Endothelial cell of umbilical vein (primary cell): ENCODE results near the gene GMCL2. TPM values are rescaled to one million over a fixed set of nuclear protein-coding genes. Genes with fewer than 3 reads are reported as not detected.

Experiments
- BruUV-seq: library from RNA; stranded (reverse); fragments of 400-500 nt; replicated peaks from 2 replicates; lab custom pipeline; 2021; lab: Mats Ljungman, UMichigan
- CTCF ChIA-PET: fragments of 300-600, 350-600 bp; sonication (Branson Sonifier 250); formaldehyde crosslinking; loops from one replicate; lab custom pipeline; 2021; ENCODE audit warnings: antibody characterized with exemption, inconsistent platforms; lab: Charles Lee
- POLR2A ChIA-PET: fragments of 300-600, 350-600 bp; sonication (Branson Sonifier 250); formaldehyde crosslinking; loops from one replicate; lab custom pipeline; 2021; ENCODE audit warnings: antibody characterized with exemption, inconsistent platforms; lab: Charles Lee
- DNase-seq: peaks from one replicate; pipeline ENCODE4 v3.0.0-alpha.2; 2011; ENCODE audit warnings: low read depth, low spot score
- FAIRE-seq: peaks from 2 replicates; lab custom pipeline; 2011; peaks lifted over from hg19 to GRCh38; lab: Jason Lieb, UNC
- H2AFZ ChIP-seq: 2 replicates; pipeline ENCODE4 v1.6.0; 2012; ENCODE audit warnings: low read depth, low read length, control low read depth, inconsistent platforms
- H3K27ac ChIP-seq: 2 replicates; pipeline ENCODE4 v1.5.1; 2011; ENCODE audit warnings: low read depth, mild to moderate bottlenecking, control low read depth, low read length, moderate library complexity; ENCODE audit not compliant: insufficient read depth
- H3K27me3 ChIP-seq, 2 experiments: 2 replicates each; pipeline versions ENCODE4 v1.6.0 to v1.6.1; 2011; ENCODE audit warnings: low read length in 2 of 2, mixed read lengths in 1 of 2; ENCODE audit not compliant: control insufficient read depth in 2 of 2, insufficient read depth in 2 of 2
- H3K36me3 ChIP-seq, 2 experiments: 2 replicates in 1 of 2; 3 replicates in 1 of 2; pipeline ENCODE4 v1.5.1; 2011; ENCODE audit warnings: low read length in 2 of 2, mild to moderate bottlenecking in 1 of 2, moderate library complexity in 1 of 2; ENCODE audit not compliant: control insufficient read depth in 2 of 2, insufficient read depth in 2 of 2; ENCODE audit errors: extremely low read depth in 1 of 2
- H3K4me1 ChIP-seq: 3 replicates; pipeline ENCODE4 v1.5.1; 2011; ENCODE audit warnings: mild to moderate bottlenecking, low read length; ENCODE audit not compliant: control insufficient read depth, insufficient read depth; ENCODE audit errors: extremely low read depth
- H3K4me2 ChIP-seq: 2 replicates; pipeline ENCODE4 v1.6.1; 2011; ENCODE audit warnings: low read length, control low read depth, mixed read lengths; ENCODE audit not compliant: insufficient read depth
- H3K4me3 ChIP-seq, 3 experiments: fragments of 200-600 bp in 1 of 3; sonication (generic), shearing (Covaris generic) in 1 of 3; replicated peaks in 1 of 3; 2 replicates each; pipeline ENCODE4 v1.5.1; 2011 to 2016; ENCODE audit warnings: control low read depth in 3 of 3, low read length in 3 of 3, mild to moderate bottlenecking in 2 of 3, inconsistent platforms in 1 of 3, low read depth in 1 of 3, moderate library complexity in 1 of 3; ENCODE audit not compliant: insufficient read depth in 1 of 3
- H3K79me2 ChIP-seq: 2 replicates; pipeline ENCODE4 v1.6.0; 2012; ENCODE audit warnings: low read length, inconsistent platforms; ENCODE audit not compliant: control insufficient read depth, insufficient read depth
- H3K9ac ChIP-seq: replicated peaks from 2 replicates; pipeline ENCODE3; 2011; ENCODE audit warnings: low read length, control low read depth; ENCODE audit not compliant: insufficient read depth; ENCODE audit errors: extremely low read depth
- H3K9me1 ChIP-seq: replicated peaks from 3 replicates; pipeline ENCODE4 v1.6.0; 2011; ENCODE audit warnings: mild to moderate bottlenecking, low read length; ENCODE audit not compliant: control insufficient read depth, insufficient read depth; ENCODE audit errors: extremely low read depth
- H3K9me3 ChIP-seq: replicated peaks from 2 replicates; pipeline ENCODE4 v1.5.1; 2012; ENCODE audit warnings: low read length, inconsistent platforms; ENCODE audit not compliant: control insufficient read depth, insufficient read depth
- H4K20me1 ChIP-seq: replicated peaks from 2 replicates; pipeline ENCODE3; 2011; ENCODE audit warnings: mild to moderate bottlenecking, low read length; ENCODE audit not compliant: control insufficient read depth, insufficient read depth; ENCODE audit errors: extremely low read depth
- FOS ChIP-seq: IDR thresholded peaks from 2 replicates; pipeline ENCODE4 v1.6.1; 2011; ENCODE audit warnings: mild to moderate bottlenecking, low read length, moderate library complexity, borderline replicate concordance; ENCODE audit not compliant: insufficient read depth
- GATA2 ChIP-seq: IDR thresholded peaks from 2 replicates; pipeline ENCODE4 v1.7.0; 2011; ENCODE audit warnings: low read depth, mild to moderate bottlenecking, moderate library complexity, mixed read lengths, low read length; ENCODE audit not compliant: insufficient read length, insufficient read depth
- MYC ChIP-seq: IDR thresholded peaks from one replicate; pipeline ENCODE4 v1.6.1; 2011; ENCODE audit warnings: mild to moderate bottlenecking, low read depth, low read length
- POLR2A ChIP-seq: IDR thresholded peaks from 2 replicates; pipeline ENCODE4 v1.6.1; 2012; ENCODE audit warnings: low read depth, mild to moderate bottlenecking, control low read depth, low read length
- dilution Hi-C: fragments of 300-500 bp; cut with MboI; formaldehyde crosslinking; loops from one replicate; pipeline ENCODE4 v1.15.0; 2019; ENCODE audit warnings: low sequenced_read_pairs; ENCODE audit not compliant: extremely low pct_ligation_motif_present
- intact Hi-C: fragments of 100-400 bp; cut with micrococcal nuclease; formaldehyde crosslinking; loops from one replicate; pipeline ENCODE4 v1.10.0; 2022
- polyA plus RNA-seq, 4 experiments: library from polyadenylated mRNA; depleted of rRNA in 3 of 4; stranded (reverse) in 3 of 4; unstranded in 1 of 4; fragments of >200 nt; gene quantifications; 2 replicates each; pipeline versions ENCODE4 v1.2.1 to v1.2.3, GENCODE V29; 2011 to 2012; ENCODE audit warnings: missing spikeins in 1 of 4
- total RNA-seq: library from RNA; stranded (reverse); gene quantifications from 2 replicates; pipeline ENCODE4 v1.2.3, GENCODE V29; 2021

Gene GMCL2
- total and polyA plus RNA-seq, 2 donors (not counting 3 experiments of a cell fraction or from before 2014, with no cell fraction given): not detected

DNA sequence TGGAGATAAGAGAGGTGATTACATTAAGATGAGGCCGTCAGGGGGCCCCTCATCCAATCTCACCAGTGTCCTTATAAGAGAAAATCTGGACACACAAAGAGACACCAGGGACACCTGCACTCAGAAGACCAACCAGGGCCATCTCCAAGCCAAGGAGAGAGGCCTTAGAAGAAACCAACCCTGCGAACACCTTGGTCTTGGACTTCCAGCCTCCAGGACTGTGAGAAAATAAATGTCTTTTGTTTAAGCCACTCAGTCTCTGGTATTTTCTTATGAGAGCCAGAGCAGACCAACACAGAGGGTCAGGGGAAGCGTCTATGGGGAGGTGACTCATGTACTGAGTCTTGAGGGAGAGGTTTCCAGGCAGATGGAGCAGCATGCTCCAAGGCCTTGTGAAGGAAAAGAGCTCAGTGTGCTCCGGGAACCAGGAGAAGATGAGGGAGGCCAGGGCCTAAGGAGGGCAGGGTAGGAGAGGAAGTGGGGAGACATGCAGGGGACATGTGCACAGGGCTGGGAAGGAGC is 40.0 kb upstream of the GMCL2 start:
- Histone ChIP-seq H3K9me3 (no peaks in the 10 kb centered on the region), H4K20me1 (no peaks in the 10 kb centered on the region), H3K27me3 (no peaks in the 10 kb centered on the region), H3K79me2 (peaks cover 33% of the 10 kb centered on the region), H3K36me3 (peaks cover 8 to 19% of the 10 kb centered on the region in 2 experiments), H3K27ac (no peak overlapping the region), H3K4me1 (peaks cover 16% of the 10 kb centered on the region), H3K4me3 (no peak overlapping the region), H3K9ac (no peak overlapping the region), H3K4me2 (no peak overlapping the region), H2AFZ (no peak overlapping the region), H3K9me1 (no peaks in the 10 kb centered on the region)
- no peak for DNase-seq
- POLR2A ChIA-PET: interaction anchor here (0.6 kb wide), 1 partner anchor 10 kb away, joined by 6 read pairs; no protein-coding TSS in a partner anchor
- TF ChIP-seq FOS (peak; percentile 49), POLR2A (no peak)
- no peak for FAIRE-seq
- intact Hi-C loops: no loop called here
- CTCF ChIA-PET: no interaction called here
- BruUV-seq: no TSS peak
- dilution Hi-C loops: no loop called here

DNA sequence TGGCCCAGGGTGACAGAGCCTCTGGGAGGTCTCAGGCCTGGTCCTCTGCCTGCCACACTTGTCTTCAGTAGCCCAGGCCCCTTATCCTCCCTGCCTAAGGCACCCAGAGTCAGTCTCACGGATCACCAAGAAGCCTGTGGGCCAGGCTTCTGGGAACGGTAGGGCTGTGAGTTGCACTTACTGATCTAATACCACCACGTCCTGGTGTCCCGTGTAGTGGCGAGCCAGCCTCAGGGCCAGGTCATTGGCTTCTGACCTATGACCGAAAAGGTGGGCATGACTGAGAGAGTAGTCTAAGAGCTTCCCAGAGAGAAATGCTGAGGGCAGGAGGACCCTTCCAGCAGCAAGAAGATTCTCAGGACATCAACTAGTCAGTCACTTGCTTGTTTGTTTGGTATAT is 38.0 kb upstream of the GMCL2 start:
- ChIA-PET CTCF (interaction anchor here (1.8 kb wide), 1 partner anchor 10 kb away, joined by 4 read pairs; no protein-coding TSS in a partner anchor), POLR2A (no interaction called here)
- H2AFZ ChIP-seq: no peak overlapping the region
- no peak for DNase-seq
- TF ChIP-seq POLR2A: no peak
- no peak for TF ChIP-seq MYC
- no peak for TF ChIP-seq GATA2
- no peaks in the 10 kb centered on the region for H3K4me1 ChIP-seq
- H3K4me2 ChIP-seq: no peak overlapping the region
- FAIRE-seq: no peak
- H3K79me2 ChIP-seq: peaks cover 14% of the 10 kb centered on the region
- no peaks in the 10 kb centered on the region for H3K9me1 ChIP-seq
- dilution Hi-C loops: no loop called here
- H3K27ac ChIP-seq: no peak overlapping the region
- intact Hi-C loops: no loop called here
- H3K36me3 ChIP-seq: peaks cover 11 to 23% of the 10 kb centered on the region in 2 experiments
- no TSS peak for BruUV-seq
- no peak overlapping the region for H3K4me3 ChIP-seq
- H3K27me3 ChIP-seq: no peaks in the 10 kb centered on the region
- H3K9ac ChIP-seq: no peak overlapping the region
- H3K9me3 ChIP-seq: no peaks in the 10 kb centered on the region
- no peaks in the 10 kb centered on the region for H4K20me1 ChIP-seq
